Sigmoid colon (tissue), 4 donors: ENCODE measurements around the gene SLC25A15.

Source experiments
- CTCF ChIP-seq, 4 experiments: fragments of 450-650 bp in 3 of 4; fragments of 200-600 bp in 1 of 4; IDR thresholded peaks; one replicate each; pipeline ENCODE4 v1.5.1; 2016 to 2019; ENCODE audit warnings: antibody characterized with exemption in 4 of 4, mild to moderate bottlenecking in 3 of 4, moderate library complexity in 2 of 4
- POLR2AphosphoS5 ChIP-seq, 4 donors: sonication (generic); formaldehyde crosslinking; IDR thresholded peaks; one replicate each; pipeline ENCODE4 v1.6.1; 2017; ENCODE audit warnings: antibody characterized with exemption in 4 of 4

- TF ChIP-seq POLR2AphosphoS5 (IDR thresholded peaks at IDR 0.05) = no peak
- TF ChIP-seq CTCF (IDR thresholded peaks at IDR 0.05) = no peak
Observed at GRCh38 chr13:40784540-40784939, 4.9 kb upstream of the SLC25A15 start.
